ENCODE results near the gene MISP. TPM values are rescaled to one million over a fixed set of nuclear protein-coding genes. Genes with fewer than 3 reads are reported as not detected.

Gene MISP
- total and polyA plus RNA-seq, 2 of the 13 experiments (the other 11 are each of a cell fraction or from before 2014, with no cell fraction given): 0.67 to 1.3 TPM

GRCh38 chr19:704447-704741 is 46.5 kb upstream of the MISP start (continued):
- TF ChIP-seq ZNF264 (CRISPR knock-in tag; IDR thresholded peaks at IDR 0.05) (0 out of 2 replicates have a peak, but pooled peaks have one; percentile 1), ZNF468 (CRISPR knock-in tag; IDR thresholded peaks at IDR 0.05) (peak; percentile 50; the same call in 1 of the 2 replicates), POLR2A (IDR thresholded peaks at IDR 0.05; ENCODE audit: insufficient read depth in 1 of 2, low read depth in 2 of 2, low read length in 2 of 2) (no peak), LRRFIP1 (CRISPR knock-in tag; conservative IDR thresholded peaks at IDR 0.05) (no peak)

- H3K4me3 ChIP-seq (replicated peaks in 1 of 3; ENCODE audit: insufficient read depth in 1 of 3, low read depth in 2 of 3, low read length in 3 of 3): peak within 1 kb of the TSS; percentile 66 to 81 (median 72)
- intact Hi-C loops (cut with micrococcal nuclease; ENCODE audit: unreplicated experiment): no loop called here
- in situ Hi-C loops (cut with HindIII; ENCODE audit: extremely low pct_ligation_motif_present, low pct_unique_long_range_greater_than_20kb): no loop called here
- no peaks in the 10 kb centered on the region for H4K20me1 ChIP-seq (ENCODE audit: insufficient read depth, low read length)
- POLR2A ChIA-PET: interaction anchor here (0.7 to 2.5 kb wide), 13 partner anchors 9 to 184 kb away, joined by 3 to 27 read pairs (median 3); partner anchors contain the start of genes CDC34, FSTL3 and RNF126
- WGBS (ENCODE audit: low lambda C conversion rate): 0% methylated on average over 2 of the region's 93 CpGs
- peak; percentile 40 for ATAC-seq
- H3K36me3 ChIP-seq (replicated peaks in 1 of 2; ENCODE audit: control insufficient read depth in 1 of 2, insufficient read depth in 2 of 2, low read length in 2 of 2): no peaks in the 10 kb centered on the region
- peak within 1 kb of the TSS; percentile 97 for H3K4me2 ChIP-seq (ENCODE audit: low read depth, low read length)
- no peaks in the 10 kb centered on the region for H3K9me3 ChIP-seq (ENCODE audit: low read length)
- no peaks in the 10 kb centered on the region for H3K79me2 ChIP-seq (ENCODE audit: insufficient read depth, low read length)
- H3K9ac ChIP-seq (ENCODE audit: insufficient read depth, low read depth, low read length): peak within 1 kb of the TSS; percentile 65
- no peak for FAIRE-seq
- no TSS peak for BruUV-seq (replicated peaks)
- peak; percentile 39 for DNase-seq (ENCODE audit: low spot score)
- no peaks in the 10 kb centered on the region; a peak in 1 of 5 replicates for H3K27me3 ChIP-seq (ENCODE audit: control insufficient read depth in 1 of 2, insufficient read depth in 2 of 2, low read length in 2 of 2)
- H3K27ac ChIP-seq (ENCODE audit: extremely low read length, insufficient read depth, low read length): peak within 1 kb of the TSS; percentile 63
- H2AFZ ChIP-seq (ENCODE audit: low read length): no peak within 1 kb of the TSS
- peaks cover 55% of the 10 kb centered on the region for H3K4me1 ChIP-seq (ENCODE audit: insufficient read depth, low read length)
- CTCF ChIA-PET (ENCODE audit: low intra/inter-chr PET ratio, low total read pairs): interaction anchor here (0.9 to 1.1 kb wide), 2 partner anchors 8 to 44 kb away, joined by 3 read pairs; no protein-coding TSS in a partner anchor
- TF ChIP-seq GABPB1 (CRISPR knock-in tag; IDR thresholded peaks at IDR 0.05) (peak; percentile 36; the same call in 1 of the 2 replicates), ZNF33B (CRISPR knock-in tag; IDR thresholded peaks at IDR 0.05) (no peak), MEIS2 (CRISPR knock-in tag; IDR thresholded peaks at IDR 0.05) (0 out of 2 replicates have a peak, but pooled peaks have one; percentile 31), ADNP (CRISPR knock-in tag; IDR thresholded peaks at IDR 0.05) (no peak), ZNF577 (CRISPR knock-in tag; IDR thresholded peaks at IDR 0.05; ENCODE audit: borderline replicate concordance, low read depth) (no peak), ZNF142 (CRISPR knock-in tag; IDR thresholded peaks at IDR 0.05) (no peak)
These were observed 42.5 kb upstream of the MISP start, which contains the start of gene PALM for GRCh38 chr19:708154-709143. PALM (plus strand) TSS chr19:708935; CDS start chr19:709147, 212 bp downstream.

All from HepG2 (cell line).